HG03196 (cell line): ENCODE data around the gene PRR23B.
"Not testable (repeated sequence)": the region's sequence is repeated elsewhere in the genome, so short reads cannot be mapped to it uniquely, and the experiment has no call there.

Experiments used
- ATAC-seq: cut with Tn5 transposase; IDR thresholded peaks from one replicate; pipeline ENCODE4 v1.9.1; 2021; ENCODE audit not compliant: unreplicated experiment

Gene PRR23B

DNA sequence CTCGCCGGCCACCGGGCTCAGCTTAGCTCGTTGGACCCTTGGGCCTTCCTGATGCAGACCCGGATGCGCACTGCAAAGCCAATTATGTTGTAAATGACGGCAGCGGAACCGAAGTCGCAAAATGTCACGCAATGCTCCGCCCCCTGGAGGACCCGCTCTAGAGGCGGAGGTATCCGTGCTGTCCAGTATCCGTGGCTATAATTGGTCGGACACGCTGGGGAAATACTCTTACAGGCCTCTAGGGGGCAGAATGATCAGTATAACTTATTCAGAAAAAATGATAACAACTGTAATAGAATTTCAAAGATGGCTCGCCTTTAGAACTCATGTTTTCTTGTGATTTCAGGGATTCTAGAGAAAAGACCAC lies at the start of gene PRR23B:
Gene PRR23B (minus strand): TSS at position 59 of the 367 bp plus-strand sequence. CDS start 265 bp downstream, outside the sequence.
- no peak for ATAC-seq

GRCh38 chr3:139062918-139063317 lies 42.2 kb upstream of the PRR23B start:
- ATAC-seq, result no peak

DNA sequence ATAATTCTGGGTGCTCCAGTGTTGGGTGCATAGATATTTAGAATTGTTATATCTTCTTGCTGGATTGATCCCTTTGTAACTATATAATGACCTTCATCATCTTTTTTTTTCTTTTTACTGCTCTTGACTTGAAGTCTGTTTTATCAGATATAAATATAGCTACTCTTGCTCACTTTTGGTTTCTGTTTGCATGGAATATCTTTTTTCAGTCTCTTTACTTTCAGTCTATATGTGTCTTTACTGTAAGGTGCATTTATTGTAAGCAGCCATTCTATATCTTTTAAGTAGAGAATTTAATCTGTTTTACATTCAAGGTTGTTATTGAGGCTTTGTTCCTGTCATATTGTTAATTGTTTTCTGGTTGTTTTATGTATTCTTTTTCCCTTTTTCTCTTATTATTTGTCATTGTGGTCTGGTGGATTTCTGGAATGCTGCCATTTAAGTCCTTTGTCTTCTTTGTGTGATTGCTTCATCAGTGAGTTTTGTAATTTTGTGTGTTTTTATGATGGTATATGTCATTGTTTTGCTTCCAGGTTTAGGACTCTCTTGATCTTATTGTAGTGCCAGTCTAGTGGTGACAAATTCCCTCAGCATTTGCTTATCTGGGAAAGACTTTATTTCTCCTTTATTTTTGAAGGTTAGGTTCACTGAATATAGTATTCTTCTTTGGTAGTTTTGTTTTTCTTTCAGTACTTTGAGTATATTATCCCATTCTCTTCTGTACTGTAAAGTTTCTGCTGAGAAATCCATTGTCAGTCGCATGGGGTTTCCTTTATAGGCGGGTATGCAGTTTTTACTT lies 32.3 kb upstream of the PRR23B start:
- ATAC-seq, result no peak

DNA sequence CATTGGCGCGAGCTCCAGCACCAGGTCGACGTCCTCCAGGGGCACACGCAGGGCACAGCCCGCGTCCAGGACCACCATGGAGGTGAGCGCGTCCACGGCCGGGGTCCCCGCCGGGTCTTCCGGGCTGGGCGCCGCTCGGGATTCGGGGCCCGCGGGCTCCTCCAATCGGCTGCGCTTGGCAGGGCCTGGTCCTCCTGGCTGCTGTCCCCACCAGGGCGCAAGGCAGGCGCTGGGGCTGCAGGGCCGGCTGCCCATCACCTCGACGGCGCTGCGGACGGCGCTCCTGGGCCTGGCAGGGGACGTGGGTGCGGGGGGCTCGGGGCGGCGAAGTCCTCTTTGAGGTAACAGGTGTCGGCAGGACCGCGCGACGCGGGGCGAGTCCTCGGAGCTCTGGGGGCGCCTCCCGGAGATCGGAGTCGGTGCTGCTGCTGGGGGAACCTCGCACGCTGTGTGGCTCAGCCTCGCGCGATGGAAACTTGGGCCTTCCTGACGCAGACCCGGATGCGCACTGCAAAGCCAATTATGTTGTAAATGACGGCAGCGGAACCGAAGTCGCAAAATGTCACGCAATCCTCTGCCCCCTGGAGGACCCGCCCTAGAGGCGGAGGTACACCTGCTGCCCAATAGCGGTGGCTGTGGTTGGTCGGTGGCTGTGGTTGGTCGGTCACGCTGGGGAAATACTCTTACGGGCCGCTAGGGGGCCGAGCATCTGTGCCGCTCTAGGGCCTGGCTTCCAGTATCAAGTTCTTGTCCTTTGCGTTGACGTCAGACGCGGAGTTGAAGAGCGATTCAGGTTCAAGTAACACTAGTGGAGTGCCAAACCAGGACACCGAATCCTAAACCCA lies 23.9 kb upstream of the PRR23B start, which contains the start of gene PRR23C:
Gene PRR23C (minus strand): TSS at position 527 of the 845 bp plus-strand sequence. CDS start 272 bp downstream, at position 255.
- ATAC-seq, result no peak

DNA sequence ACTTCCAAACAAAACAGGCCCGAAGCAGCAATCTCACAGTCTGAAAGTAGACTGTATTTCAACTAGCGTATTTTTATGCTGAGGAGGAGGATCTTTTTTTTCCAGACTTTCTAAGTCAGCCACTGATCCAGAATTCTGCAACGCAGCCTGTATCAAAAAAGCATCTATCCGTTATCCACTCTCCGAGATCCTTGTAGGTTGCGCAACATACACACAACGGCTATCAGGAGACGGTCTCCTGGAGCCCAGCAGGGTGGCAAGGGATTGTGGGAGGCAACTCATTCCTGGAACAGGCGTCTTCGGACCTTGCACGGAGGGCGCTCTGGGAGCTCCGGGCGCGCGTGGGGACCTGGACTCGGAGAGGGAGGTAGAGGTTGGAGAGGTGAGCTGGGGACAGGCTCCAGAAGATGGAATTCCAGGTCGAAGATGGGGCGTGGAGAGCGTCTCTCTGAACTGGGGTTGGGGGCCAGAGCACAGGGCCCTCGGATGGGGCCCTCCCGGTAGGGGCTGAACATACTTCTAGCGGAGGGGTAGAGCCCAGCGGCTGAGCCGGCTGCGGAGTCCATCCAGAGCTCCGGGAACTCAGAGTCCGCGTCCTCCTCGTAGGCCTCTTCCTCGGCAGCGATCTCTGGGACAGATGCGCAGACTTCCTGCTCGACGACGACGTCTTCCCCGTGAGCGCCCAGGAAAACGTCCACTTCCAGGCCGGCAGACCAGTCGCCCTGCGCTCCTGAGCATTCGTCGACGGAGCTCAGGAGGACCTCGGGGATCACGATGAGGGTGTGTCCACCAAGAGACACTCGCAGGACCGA lies 23.0 kb upstream of the PRR23B start:
- ATAC-seq, result no peak

GRCh38 chr3:139037478-139037877 lies 16.8 kb upstream of the PRR23B start:
- no peak for ATAC-seq

DNA sequence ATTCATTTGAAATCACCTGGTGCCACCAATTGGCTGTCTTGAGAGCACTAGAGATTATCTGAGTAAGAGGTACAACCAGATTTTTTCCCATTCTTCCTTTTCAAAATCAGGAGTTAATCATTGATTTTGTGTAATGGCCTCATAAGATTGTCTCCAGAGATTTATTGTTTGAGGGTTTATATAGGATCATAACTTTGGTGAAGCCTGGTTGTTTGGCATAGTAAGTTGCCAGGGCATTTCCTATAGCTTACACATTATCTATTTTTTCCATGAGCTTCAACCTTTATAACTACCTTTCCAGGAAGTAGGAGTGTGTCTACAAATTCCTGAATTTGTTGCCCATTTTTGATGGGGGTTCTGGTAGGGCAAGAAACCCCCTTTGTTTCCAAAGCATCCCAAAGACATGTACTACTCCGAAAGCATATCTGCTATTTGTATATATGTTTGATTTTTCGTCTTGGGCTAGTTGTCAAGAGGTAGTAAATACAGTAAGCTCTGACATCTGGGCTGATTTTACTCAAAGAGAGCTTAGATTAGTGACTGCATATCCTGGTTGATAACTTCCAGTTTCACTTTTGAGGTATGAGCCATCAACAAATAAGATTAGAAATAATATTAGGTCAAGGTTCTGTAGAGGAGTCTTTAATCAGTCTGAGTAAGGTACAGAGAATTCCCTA lies 11.7 kb upstream of the PRR23B start:
- ATAC-seq, result no peak

GRCh38 chr3:139030576-139030975 lies 9.8 kb upstream of the PRR23B start:
- not testable (repeated sequence) for ATAC-seq

- ATAC-seq, result no peak
Measured at GRCh38 chr3:139024968-139025367, 4.2 kb upstream of the PRR23B start.

GRCh38 chr3:139020036-139020867 lies 474 bp downstream of the PRR23B start:
- ATAC-seq, result no peak

DNA sequence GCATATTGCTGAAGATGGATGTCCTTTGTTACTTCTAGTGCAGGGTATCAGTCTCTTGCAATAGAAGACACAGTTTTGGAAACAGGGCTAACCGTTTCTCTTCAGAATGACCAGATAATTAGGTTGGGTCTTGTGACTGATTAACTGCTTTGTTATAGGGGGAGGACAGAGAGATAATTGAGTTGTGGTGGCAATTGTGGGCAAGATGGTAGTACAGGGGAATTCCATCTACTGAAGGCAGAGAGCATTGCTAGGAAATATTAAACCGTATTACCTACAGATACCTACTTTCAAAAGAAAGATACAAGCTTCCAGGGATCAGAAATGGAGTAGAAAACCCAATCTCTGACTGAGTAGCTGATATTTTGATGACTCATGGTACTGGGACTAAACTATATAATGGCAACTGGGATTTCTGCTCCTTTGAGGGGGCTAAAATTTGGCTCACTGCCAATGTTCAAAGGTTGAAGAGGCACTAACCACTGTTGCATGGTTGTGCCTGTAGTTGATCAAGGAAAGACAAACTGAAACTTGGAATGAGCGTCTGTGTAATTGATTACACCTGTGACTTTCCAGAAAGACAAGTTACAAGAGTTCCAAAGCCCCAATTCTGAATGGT lies 4.2 kb downstream of the PRR23B start:
- ATAC-seq, result no peak

- ATAC-seq, result no peak
Measured at GRCh38 chr3:139006051-139006716, 14.5 kb downstream of the PRR23B start, which contains the start of gene PRR23A. Gene PRR23A, minus strand, starts transcription at chr3:139006268. Its CDS starts 0 bp downstream, at chr3:139006268.

DNA sequence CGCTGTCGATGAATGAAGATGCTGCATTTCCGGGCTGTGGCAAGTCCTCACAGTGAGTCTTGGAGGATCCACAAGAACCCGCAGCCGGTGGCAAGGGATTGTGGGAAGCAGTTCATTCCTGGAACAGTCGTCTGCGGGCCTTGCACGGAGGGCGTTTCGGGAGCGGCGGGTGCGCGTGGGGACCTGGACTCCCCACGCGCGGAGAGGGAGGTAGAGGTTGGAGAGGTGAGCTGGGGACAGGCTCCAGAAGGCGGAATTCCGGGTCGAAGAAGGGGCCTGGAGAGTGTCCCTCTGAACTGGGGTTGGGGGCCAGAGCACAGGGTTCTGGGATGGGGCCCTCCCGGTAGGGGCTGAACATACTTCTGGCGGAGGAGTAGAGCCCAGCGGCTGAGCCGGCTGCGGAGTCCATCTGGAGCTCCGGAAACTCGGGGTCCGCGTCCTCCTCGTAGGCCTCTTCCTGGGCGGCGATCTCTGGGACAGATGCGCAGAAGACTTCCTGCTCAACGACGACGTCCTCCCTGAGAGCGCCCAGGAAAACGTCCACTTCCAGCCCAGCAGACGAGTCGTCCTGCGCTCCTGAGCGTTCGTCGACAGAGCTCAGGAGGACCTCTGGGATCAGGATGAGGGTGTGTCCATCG lies 15.3 kb downstream of the PRR23B start:
- ATAC-seq, result no peak

DNA sequence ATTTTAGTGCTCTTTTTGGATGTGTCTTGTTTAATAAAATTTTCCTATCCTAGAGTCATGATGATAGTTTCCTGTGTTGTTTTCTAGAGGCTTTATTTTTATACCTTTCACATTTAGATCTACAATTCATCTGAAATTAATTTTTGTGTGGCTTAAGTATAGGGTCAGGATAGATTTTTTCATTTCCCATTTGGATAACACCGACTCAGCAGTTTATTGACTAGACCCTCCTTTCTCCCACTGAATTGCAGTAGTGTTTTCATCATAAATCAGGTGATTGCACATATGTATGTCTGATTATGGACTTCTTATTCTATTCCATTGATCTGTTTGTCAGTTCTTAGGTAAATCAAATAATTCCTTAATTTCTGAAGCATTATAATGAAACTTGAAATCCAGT lies 25.0 kb downstream of the PRR23B start:
- ATAC-seq, result no peak

DNA sequence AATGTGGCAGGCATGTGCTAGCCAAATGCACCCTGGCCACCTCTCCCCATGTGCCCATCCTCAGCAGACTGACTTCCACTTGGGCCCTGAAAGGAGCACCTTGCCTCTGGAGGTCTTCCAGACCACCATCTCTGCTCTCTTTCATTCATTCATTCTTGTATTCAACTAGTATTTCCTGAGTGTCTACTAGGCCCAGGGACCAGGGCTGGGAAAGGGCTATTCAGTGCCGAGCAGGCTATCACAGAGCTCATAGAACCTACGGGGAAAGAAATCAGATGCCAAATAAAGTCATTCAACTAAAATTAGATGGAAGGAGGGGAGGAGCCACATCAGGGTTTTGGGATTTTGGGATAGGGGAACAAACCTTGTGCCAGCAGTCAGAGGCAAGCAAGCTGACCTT lies 33.5 kb downstream of the PRR23B start:
- no peak for ATAC-seq

DNA sequence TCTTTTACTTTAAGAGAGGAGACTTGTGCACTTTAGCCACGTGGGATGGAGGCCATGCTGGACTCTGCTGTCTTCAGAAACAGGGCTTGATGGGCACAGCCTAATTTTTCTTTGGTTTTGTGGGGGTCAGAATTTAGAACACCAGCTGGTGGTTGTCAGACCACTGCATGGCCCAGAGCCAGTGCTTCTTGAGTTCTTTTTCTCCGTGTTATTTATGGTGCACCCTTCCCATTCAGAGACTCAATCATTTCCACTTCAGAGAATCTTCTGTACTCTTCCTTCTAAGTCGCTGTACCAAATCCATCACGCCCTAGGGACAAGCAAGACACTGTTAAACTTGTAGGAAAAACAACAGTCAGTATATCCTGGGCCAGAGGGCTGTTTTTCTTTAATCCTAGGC lies 34.8 kb downstream of the PRR23B start:
- no peak for ATAC-seq

DNA sequence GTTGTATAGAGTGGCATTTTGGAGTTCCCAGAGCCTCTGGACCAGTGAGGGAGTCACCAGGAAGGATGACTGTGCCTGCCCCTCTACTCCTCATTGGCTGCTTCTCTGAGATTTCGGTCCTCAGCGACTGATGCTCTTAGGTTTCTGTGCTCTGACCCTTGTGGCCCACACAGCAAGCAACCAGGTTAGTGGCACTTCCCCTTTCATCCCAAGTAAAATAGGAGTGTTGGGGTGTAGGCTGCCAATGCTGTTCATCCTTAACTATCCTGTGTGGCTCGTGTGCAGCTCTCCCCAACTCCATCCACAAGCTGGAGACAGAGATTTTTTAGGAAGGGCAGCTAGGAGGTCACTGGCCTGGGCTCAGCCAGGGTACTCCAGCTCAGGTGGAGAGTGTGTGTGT lies 35.9 kb downstream of the PRR23B start:
- ATAC-seq, result no peak

DNA sequence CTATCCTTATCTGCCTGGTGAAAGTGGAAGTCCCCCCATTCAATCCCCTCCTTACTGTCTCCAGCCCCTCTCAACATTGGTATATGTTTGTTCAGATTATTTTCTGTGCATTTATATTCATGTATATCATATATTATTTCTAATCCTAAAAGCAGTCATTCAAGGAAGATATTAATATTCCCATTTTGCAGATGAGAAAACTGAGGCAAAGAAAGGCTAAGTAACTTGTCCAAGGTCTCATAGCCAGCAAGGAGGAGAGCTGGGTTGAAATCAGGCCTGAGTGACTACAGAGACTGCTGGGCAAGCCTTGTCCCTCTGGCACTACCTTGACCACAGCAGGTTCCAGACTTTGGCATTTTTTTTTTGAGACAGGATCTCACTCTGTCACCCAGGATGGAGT lies 44.7 kb downstream of the PRR23B start:
- no peak for ATAC-seq
